H1 (cell line): ENCODE results near the gene NAV3. TPM values are rescaled to one million over a fixed set of nuclear protein-coding genes. Genes with fewer than 3 reads are reported as not detected.

Experiments
- CTCF ChIA-PET: fragments of 300-600 bp; sonication (Branson Sonifier 250); formaldehyde crosslinking; loops from one replicate; lab custom pipeline; 2021; ENCODE audit not compliant: partially characterized antibody; lab: Charles Lee
- POLR2A ChIA-PET: fragments of 300-600 bp; sonication (Branson Sonifier 250); formaldehyde crosslinking; loops from one replicate; lab custom pipeline; 2021; ENCODE audit warnings: inconsistent platforms; ENCODE audit not compliant: partially characterized antibody; lab: Charles Lee
- DNase-seq, 2 experiments: peaks; one replicate each; pipeline versions ENCODE4 v3.0.0 to v3.0.0-alpha.2; 2010 to 2022; ENCODE audit warnings: low spot score in 2 of 2, low read depth in 1 of 2, mixed read lengths in 1 of 2
- FAIRE-seq: peaks from 2 replicates; lab custom pipeline; 2011; peaks lifted over from hg19 to GRCh38; lab: Jason Lieb, UNC
- H2AFZ ChIP-seq: 2 replicates; pipeline ENCODE4 v1.8.1; 2012; ENCODE audit warnings: low read length, inconsistent platforms
- H2AK5ac ChIP-seq: 2 replicates; pipeline ENCODE4 v1.6.1; 2013; ENCODE audit warnings: low read depth, low read length
- H2BK120ac ChIP-seq: replicated peaks from 2 replicates; pipeline ENCODE3; 2013; ENCODE audit warnings: low read depth, low read length, inconsistent platforms
- H2BK12ac ChIP-seq: 2 replicates; pipeline ENCODE4 v1.6.1; 2013; ENCODE audit warnings: low read depth, low read length
- H2BK15ac ChIP-seq: 2 replicates; pipeline ENCODE4 v1.6.1; 2013; ENCODE audit warnings: low read length
- H2BK20ac ChIP-seq: 2 replicates; pipeline ENCODE4 v1.6.1; 2013; ENCODE audit warnings: low read length
- H2BK5ac ChIP-seq: 2 replicates; pipeline ENCODE4 v1.6.1; 2013; ENCODE audit warnings: low read depth, low read length
- H3K14ac ChIP-seq: 2 replicates; pipeline ENCODE4 v1.6.1; 2013; ENCODE audit warnings: inconsistent platforms; ENCODE audit not compliant: insufficient read length
- H3K18ac ChIP-seq: 2 replicates; pipeline ENCODE4 v1.6.1; 2013; ENCODE audit warnings: low read length; ENCODE audit errors: extremely low read depth
- H3K23ac ChIP-seq: 2 replicates; pipeline ENCODE4 v1.6.1; 2013; ENCODE audit warnings: inconsistent platforms; ENCODE audit not compliant: insufficient read length
- H3K23me2 ChIP-seq: 2 replicates; pipeline ENCODE4 v1.6.1; 2013; ENCODE audit warnings: low read depth, low read length
- H3K27ac ChIP-seq: 2 replicates; pipeline ENCODE4 v1.6.1; 2011; ENCODE audit warnings: low read depth, low read length, inconsistent platforms
- H3K27me3 ChIP-seq, 4 experiments: replicated peaks in 1 of 4; 1 replicate in 1 of 4; 2 replicates in 3 of 4; pipeline versions ENCODE4 v1.6.1 to v1.8.1; 2011 to 2013; ENCODE audit warnings: low read length in 3 of 4, mild to moderate bottlenecking in 3 of 4, inconsistent platforms in 2 of 4, mixed read lengths in 2 of 4, moderate library complexity in 1 of 4; ENCODE audit not compliant: control insufficient read depth in 3 of 4, insufficient read depth in 3 of 4; ENCODE audit errors: extremely low read depth in 1 of 4
- H3K36me3 ChIP-seq, 4 experiments: 2 replicates each; pipeline versions ENCODE4 v1.6.1 to v1.8.1; 2011 to 2013; ENCODE audit warnings: mild to moderate bottlenecking in 4 of 4, low read length in 3 of 4, moderate library complexity in 2 of 4, control low read depth in 1 of 4, inconsistent platforms in 1 of 4; ENCODE audit not compliant: insufficient read depth in 4 of 4, control insufficient read depth in 2 of 4
- H3K4ac ChIP-seq: replicated peaks from 2 replicates; pipeline ENCODE3; 2013; ENCODE audit warnings: low read length, low read depth, mixed read lengths, inconsistent platforms; ENCODE audit not compliant: insufficient read length
- H3K4me1 ChIP-seq, 4 experiments: replicated peaks in 1 of 4; 1 replicate in 1 of 4; 2 replicates in 3 of 4; pipeline versions ENCODE4 v1.6.1 to v1.8.1; 2011 to 2013; ENCODE audit warnings: low read length in 3 of 4, inconsistent platforms in 2 of 4, mixed read lengths in 1 of 4; ENCODE audit not compliant: insufficient read depth in 4 of 4, control insufficient read depth in 3 of 4
- H3K4me2 ChIP-seq, 2 experiments: 2 replicates each; pipeline versions ENCODE4 v1.6.1 to v1.8.1; 2011 to 2013; ENCODE audit warnings: low read depth in 2 of 2, low read length in 2 of 2, control low read depth in 1 of 2, inconsistent platforms in 1 of 2, mild to moderate bottlenecking in 1 of 2; ENCODE audit not compliant: insufficient read depth in 1 of 2
- H3K4me3 ChIP-seq, 4 experiments: fragments of 200-600, 300-600 bp in 1 of 4; sonication (generic), shearing (Covaris generic), sonication (Bioruptor Twin) in 1 of 4; 2 replicates each; pipeline versions ENCODE4 v1.5.1 to v1.8.1; 2011 to 2016; ENCODE audit warnings: low read length in 4 of 4, low read depth in 3 of 4, control low read depth in 2 of 4, inconsistent platforms in 2 of 4, mild to moderate bottlenecking in 2 of 4, mixed read lengths in 1 of 4, moderate library complexity in 1 of 4; ENCODE audit not compliant: insufficient read depth in 2 of 4; ENCODE audit errors: extremely low read depth in 1 of 4
- H3K56ac ChIP-seq: replicated peaks from 2 replicates; pipeline ENCODE3; 2013; ENCODE audit warnings: low read depth, mild to moderate bottlenecking, mixed read lengths, low read length, inconsistent platforms; ENCODE audit not compliant: insufficient read length
- H3K79me1 ChIP-seq: 2 replicates; pipeline ENCODE4 v1.6.1; 2013; ENCODE audit warnings: low read depth, low read length, control low read depth
- H3K79me2 ChIP-seq, 2 experiments: 2 replicates each; pipeline versions ENCODE4 v1.6.1 to v1.8.1; 2012 to 2013; ENCODE audit warnings: low read length in 2 of 2, mild to moderate bottlenecking in 2 of 2, inconsistent platforms in 1 of 2; ENCODE audit not compliant: insufficient read depth in 2 of 2, control insufficient read depth in 1 of 2
- H3K9ac ChIP-seq, 4 experiments: replicated peaks in 1 of 4; 1 replicate in 1 of 4; 2 replicates in 3 of 4; pipeline versions ENCODE4 v1.6.1 to v1.8.1; 2011 to 2013; ENCODE audit warnings: low read depth in 3 of 4, low read length in 3 of 4, control low read depth in 2 of 4, mild to moderate bottlenecking in 2 of 4, moderate library complexity in 2 of 4, inconsistent platforms in 1 of 4; ENCODE audit errors: extremely low read depth in 1 of 4
- H3K9me3 ChIP-seq, 2 experiments: 2 replicates each; pipeline versions ENCODE4 v1.6.1 to v1.8.1; 2012 to 2013; ENCODE audit warnings: mild to moderate bottlenecking in 2 of 2, moderate library complexity in 2 of 2, control low read depth in 1 of 2, inconsistent platforms in 1 of 2, low read depth in 1 of 2, low read length in 1 of 2, mixed read lengths in 1 of 2; ENCODE audit not compliant: insufficient read depth in 2 of 2
- H4K20me1 ChIP-seq, 2 experiments: replicated peaks in 1 of 2; 2 replicates each; pipeline versions ENCODE3 to v1.8.1; 2011 to 2013; ENCODE audit warnings: inconsistent platforms in 2 of 2, low read length in 2 of 2, mild to moderate bottlenecking in 1 of 2; ENCODE audit not compliant: insufficient read depth in 2 of 2, control insufficient read depth in 1 of 2
- H4K5ac ChIP-seq: 2 replicates; pipeline ENCODE4 v1.6.1; 2013; ENCODE audit warnings: low read length, low read depth, mixed read lengths, inconsistent platforms; ENCODE audit not compliant: insufficient read length
- H4K8ac ChIP-seq: 2 replicates; pipeline ENCODE4 v1.8.0; 2013; ENCODE audit warnings: mild to moderate bottlenecking, moderate library complexity, low read length, inconsistent platforms; ENCODE audit not compliant: insufficient read depth; ENCODE audit errors: extremely low read depth
- H4K91ac ChIP-seq: replicated peaks from 2 replicates; pipeline ENCODE3; 2013; ENCODE audit warnings: low read length, mixed read lengths, inconsistent platforms; ENCODE audit not compliant: insufficient read length
- RAD21 ChIP-seq, 2 experiments: IDR thresholded peaks in 1 of 2; conservative IDR thresholded peaks in 1 of 2; 2 replicates each; pipeline ENCODE4 v1.6.1; 2011; ENCODE audit warnings: low read depth in 2 of 2, low read length in 2 of 2, improper control_type of control experiment in 1 of 2, inconsistent platforms in 1 of 2, mild to moderate bottlenecking in 1 of 2, moderate library complexity in 1 of 2
- SAP30 ChIP-seq: fragments of 300-600 bp; sonication (generic); IDR thresholded peaks from 2 replicates; pipeline ENCODE4 v1.7.1; 2012; ENCODE audit warnings: low read length, moderate library complexity, mild to moderate bottlenecking, inconsistent platforms; ENCODE audit not compliant: insufficient read depth, insufficient replicate concordance
- SIN3A ChIP-seq, 2 experiments: IDR thresholded peaks in 1 of 2; conservative IDR thresholded peaks in 1 of 2; 2 replicates each; pipeline ENCODE4 v1.6.1; 2011 to 2012; ENCODE audit warnings: low read length in 2 of 2, improper control_type of control experiment in 1 of 2, low read depth in 1 of 2, mild to moderate bottlenecking in 1 of 2
- YY1 ChIP-seq: IDR thresholded peaks from 2 replicates; pipeline ENCODE4 v1.6.1; 2011; ENCODE audit warnings: low read depth, mild to moderate bottlenecking, low read length
- WGBS, 2 experiments: shearing (Covaris generic) in 1 of 2; methylation state at CpG; one replicate each; pipeline versions ENCODE4 v1.1.6 to v1.1.7; 2013 to 2015; ENCODE audit warnings: low lambda C conversion rate in 2 of 2, mixed read lengths in 2 of 2, inconsistent platforms in 1 of 2, low coverage in 1 of 2, missing lambda C conversion rate in 1 of 2; ENCODE audit not compliant: insufficient replicate concordance in 2 of 2, insufficient coverage in 1 of 2, insufficient read length in 1 of 2; ENCODE audit errors: extremely low coverage in 1 of 2, missing lambda C conversion rate in 1 of 2; 5-methylcytosine and 5-hydroxymethylcytosine counted together
- polyA plus RNA-seq, 7 experiments: library from polyadenylated mRNA; depleted of rRNA in 3 of 7; stranded (reverse) in 5 of 7; unstranded in 2 of 7; fragments of >200 nt in 5 of 7; fragments of 200-250 nt in 2 of 7; gene quantifications; 1 replicate in 5 of 7; 2 replicates in 1 of 7; 4 replicates in 1 of 7; pipeline versions ENCODE4 v1.2.1 to v1.2.3, GENCODE V29; 2011 to 2013; ENCODE audit warnings: missing spikeins in 2 of 7, mixed read lengths in 2 of 7
- total RNA-seq: library from RNA; stranded (reverse); fragmentation: NEBNext Ultra II Directional; extraction: Animal tissue kit (Norgen Biotek cat#: 25700); gene quantifications from 2 replicates; pipeline ENCODE4 v1.2.1, GENCODE V29; 2021

The NAV3 gene
- total and polyA plus RNA-seq, 2 of the 8 experiments (the other 6 are each of a cell fraction or from before 2014, with no cell fraction given), result 0.47 to 5.0 TPM

GRCh38 chr12:78101113-78101876, 270.6 kb downstream of the NAV3 start:
- H2BK15ac ChIP-seq, result no peak overlapping the region
- no peak overlapping the region for H3K56ac ChIP-seq
- no peaks in the 10 kb centered on the region for H3K36me3 ChIP-seq
- H2BK5ac ChIP-seq, result no peak overlapping the region
- no peaks in the 10 kb centered on the region for H3K4me1 ChIP-seq
- H3K4ac ChIP-seq, result no peak overlapping the region
- H2AK5ac ChIP-seq, result no peak overlapping the region
- H3K79me2 ChIP-seq, result no peaks in the 10 kb centered on the region
- no peaks in the 10 kb centered on the region for H3K23me2 ChIP-seq
- no peak overlapping the region for H2BK12ac ChIP-seq
- 85% methylated on average over 4 of the region's 4 CpGs; no CpG with 5 or more reads in 1 of the 2 experiments for WGBS, 2 experiments
- no peaks in the 10 kb centered on the region for H3K9me3 ChIP-seq
- H3K4me3 ChIP-seq, result no peak overlapping the region
- no peak overlapping the region for H2AFZ ChIP-seq
- no peak for FAIRE-seq
- H3K79me1 ChIP-seq, result no peaks in the 10 kb centered on the region
- H4K91ac ChIP-seq, result no peak overlapping the region
- H3K27me3 ChIP-seq, result no peaks in the 10 kb centered on the region
- H3K9ac ChIP-seq, result no peak overlapping the region
- no peak overlapping the region for H2BK20ac ChIP-seq
- no peak overlapping the region for H3K27ac ChIP-seq
- POLR2A ChIA-PET, result no interaction called here
- H3K4me2 ChIP-seq, result no peak overlapping the region
- H3K14ac ChIP-seq, result no peak overlapping the region
- CTCF ChIA-PET, result interaction anchor here (0.8 to 1.4 kb wide), 5 partner anchors 10 to 1000 kb away, joined by 3 to 6 read pairs (median 3); no protein-coding TSS in a partner anchor
- H4K20me1 ChIP-seq, result no peaks in the 10 kb centered on the region
- no peak overlapping the region for H4K5ac ChIP-seq
- H3K18ac ChIP-seq, result no peak overlapping the region
- no peak overlapping the region for H3K23ac ChIP-seq
- no peak overlapping the region for H2BK120ac ChIP-seq
- no peak for DNase-seq
- H4K8ac ChIP-seq, result no peak overlapping the region
- TF ChIP-seq YY1 (no peak), RAD21 (IDR thresholded peaks at IDR 0.05 in 1 of 2, conservative IDR thresholded peaks at IDR 0.05 in 1 of 2; ENCODE audit: low read depth in 2 of 2, low read length in 2 of 2) (no peak), SAP30 (no peak), SIN3A (conservative IDR thresholded peaks at IDR 0.05 in 1 of 2, IDR thresholded peaks at IDR 0.05 in 1 of 2; ENCODE audit: low read depth in 1 of 2, low read length in 2 of 2) (no peak)
